Measurements from ENCODE around the gene JHY. TPM values are rescaled to one million over a fixed set of nuclear protein-coding genes. Genes with fewer than 3 reads are reported as not detected.

JHY gene
- total and polyA plus RNA-seq, 2 of the 4 experiments (the other 2 are of a cell fraction): 0.51 to 0.54 TPM

DNA sequence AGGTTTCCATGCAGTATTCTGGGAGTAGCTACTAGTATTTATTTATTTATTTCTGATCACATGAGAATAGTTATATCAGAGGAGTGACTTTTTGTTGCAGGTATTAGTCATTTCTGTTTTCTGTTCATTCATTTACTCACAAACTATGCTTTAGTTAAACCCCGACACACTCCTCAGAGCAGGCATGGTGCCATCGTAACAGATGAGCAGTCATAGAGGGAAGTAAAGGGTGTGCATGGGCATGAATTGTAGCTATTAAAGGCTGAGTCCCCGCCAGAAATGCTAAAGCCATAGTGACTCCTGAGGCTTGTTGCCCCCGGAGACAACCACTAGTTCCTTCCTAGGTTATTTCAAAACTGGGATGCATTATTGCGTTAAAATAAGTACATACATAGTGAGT, 10.6 kb downstream of the JHY start:
- no peak for ATAC-seq (ENCODE audit: low read depth)
- Histone ChIP-seq H3K36me3 (ENCODE audit: control insufficient read depth, insufficient read depth, low read length) (no peaks in the 10 kb centered on the region), H3K9me1 (ENCODE audit: insufficient read depth, low read length) (peaks cover 2% of the 10 kb centered on the region), H4K5ac (ENCODE audit: low read depth, low read length) (no peak overlapping the region), H2BK120ac (ENCODE audit: low read depth, low read length) (no peak overlapping the region), H3K4ac (ENCODE audit: low read depth, low read length) (no peak overlapping the region), H4K20me1 (ENCODE audit: insufficient read depth, low read length) (no peaks in the 10 kb centered on the region), H2BK15ac (ENCODE audit: low read depth, low read length) (no peak overlapping the region), H4K91ac (ENCODE audit: insufficient read depth, low read depth, low read length) (no peak overlapping the region), H3K9me3 (ENCODE audit: control insufficient read depth, insufficient read depth, low read length) (no peaks in the 10 kb centered on the region), H2AK9ac (replicated peaks; ENCODE audit: low read depth, low read length, poor library complexity) (no peak overlapping the region), H2AK5ac (ENCODE audit: low read depth, low read length) (no peak overlapping the region), H2BK20ac (ENCODE audit: low read depth, low read length) (no peak overlapping the region), H3K9ac (ENCODE audit: low read depth, low read length) (no peak overlapping the region), H2AFZ (replicated peaks; ENCODE audit: low read length, poor library complexity) (no peak overlapping the region), H3K4me2 (ENCODE audit: low read depth, low read length) (no peak overlapping the region), H4K8ac (ENCODE audit: low read depth in 2 of 2, low read length in 2 of 2) (no peak overlapping the region), H3K4me1 (ENCODE audit: control insufficient read depth, insufficient read depth, low read length) (peaks cover 2% of the 10 kb centered on the region; the same call in 1 of the 2 replicates), H3K4me3 (ENCODE audit: insufficient read depth, low read depth, low read length) (no peak overlapping the region), H3K27me3 (ENCODE audit: control insufficient read depth, insufficient read depth, low read length) (no peaks in the 10 kb centered on the region; the same call in 1 of the 2 replicates), H3K79me1 (ENCODE audit: low read depth in 1 of 2, low read length in 2 of 2) (no peaks in the 10 kb centered on the region), H2BK5ac (ENCODE audit: low read depth, low read length, poor library complexity, severe bottlenecking) (no peak overlapping the region), H3K27ac (ENCODE audit: insufficient read depth, low read length) (no peak overlapping the region), H3K56ac (ENCODE audit: extremely low read depth, insufficient read depth, low read length) (no peak overlapping the region), H3K23ac (ENCODE audit: low read depth, low read length) (no peak overlapping the region), H3K14ac (replicated peaks; ENCODE audit: low read depth, low read length) (no peak overlapping the region), H3K18ac (ENCODE audit: low read depth, low read length) (no peak overlapping the region)
- TF ChIP-seq, protein P1, sequence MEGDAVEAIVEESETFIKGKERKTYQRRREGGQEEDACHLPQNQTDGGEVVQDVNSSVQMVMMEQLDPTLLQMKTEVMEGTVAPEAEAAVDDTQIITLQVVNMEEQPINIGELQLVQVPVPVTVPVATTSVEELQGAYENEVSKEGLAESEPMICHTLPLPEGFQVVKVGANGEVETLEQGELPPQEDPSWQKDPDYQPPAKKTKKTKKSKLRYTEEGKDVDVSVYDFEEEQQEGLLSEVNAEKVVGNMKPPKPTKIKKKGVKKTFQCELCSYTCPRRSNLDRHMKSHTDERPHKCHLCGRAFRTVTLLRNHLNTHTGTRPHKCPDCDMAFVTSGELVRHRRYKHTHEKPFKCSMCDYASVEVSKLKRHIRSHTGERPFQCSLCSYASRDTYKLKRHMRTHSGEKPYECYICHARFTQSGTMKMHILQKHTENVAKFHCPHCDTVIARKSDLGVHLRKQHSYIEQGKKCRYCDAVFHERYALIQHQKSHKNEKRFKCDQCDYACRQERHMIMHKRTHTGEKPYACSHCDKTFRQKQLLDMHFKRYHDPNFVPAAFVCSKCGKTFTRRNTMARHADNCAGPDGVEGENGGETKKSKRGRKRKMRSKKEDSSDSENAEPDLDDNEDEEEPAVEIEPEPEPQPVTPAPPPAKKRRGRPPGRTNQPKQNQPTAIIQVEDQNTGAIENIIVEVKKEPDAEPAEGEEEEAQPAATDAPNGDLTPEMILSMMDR (conservative IDR thresholded peaks at IDR 0.05; ENCODE audit: low read depth, low read length): no peak
- TF ChIP-seq SMC3 (IDR thresholded peaks at IDR 0.05; ENCODE audit: low read depth, low read length) (no peak), MAZ (IDR thresholded peaks at IDR 0.05; ENCODE audit: borderline replicate concordance, low read depth, low read length) (no peak), POLR2A (IDR thresholded peaks at IDR 0.05; ENCODE audit: low read depth, low read length) (no peak), RCOR1 (IDR thresholded peaks at IDR 0.05; ENCODE audit: insufficient replicate concordance, low read length) (no peak), RAD21 (IDR thresholded peaks at IDR 0.05; ENCODE audit: low read length) (no peak), NFE2L2 (IDR thresholded peaks at IDR 0.05; ENCODE audit: low read depth, low read length) (no peak), BHLHE40 (IDR thresholded peaks at IDR 0.05; ENCODE audit: low read depth, low read length) (no peak), RFX5 (IDR thresholded peaks at IDR 0.05; ENCODE audit: low read depth, low read length) (no peak), MAFK (IDR thresholded peaks at IDR 0.05; ENCODE audit: low read depth, low read length) (no peak), FOS (IDR thresholded peaks at IDR 0.05; ENCODE audit: low read depth, low read length) (no peak), CHD1 (IDR thresholded peaks at IDR 0.05; ENCODE audit: low read depth, low read length) (no peak), MXI1 (IDR thresholded peaks at IDR 0.05; ENCODE audit: borderline replicate concordance, low read depth, low read length) (no peak)
- TF ChIP-seq, protein P2, sequence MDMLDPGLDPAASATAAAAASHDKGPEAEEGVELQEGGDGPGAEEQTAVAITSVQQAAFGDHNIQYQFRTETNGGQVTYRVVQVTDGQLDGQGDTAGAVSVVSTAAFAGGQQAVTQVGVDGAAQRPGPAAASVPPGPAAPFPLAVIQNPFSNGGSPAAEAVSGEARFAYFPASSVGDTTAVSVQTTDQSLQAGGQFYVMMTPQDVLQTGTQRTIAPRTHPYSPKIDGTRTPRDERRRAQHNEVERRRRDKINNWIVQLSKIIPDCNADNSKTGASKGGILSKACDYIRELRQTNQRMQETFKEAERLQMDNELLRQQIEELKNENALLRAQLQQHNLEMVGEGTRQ (IDR thresholded peaks at IDR 0.05; ENCODE audit: low read depth, low read length): no peak
- TF ChIP-seq, protein P3, sequence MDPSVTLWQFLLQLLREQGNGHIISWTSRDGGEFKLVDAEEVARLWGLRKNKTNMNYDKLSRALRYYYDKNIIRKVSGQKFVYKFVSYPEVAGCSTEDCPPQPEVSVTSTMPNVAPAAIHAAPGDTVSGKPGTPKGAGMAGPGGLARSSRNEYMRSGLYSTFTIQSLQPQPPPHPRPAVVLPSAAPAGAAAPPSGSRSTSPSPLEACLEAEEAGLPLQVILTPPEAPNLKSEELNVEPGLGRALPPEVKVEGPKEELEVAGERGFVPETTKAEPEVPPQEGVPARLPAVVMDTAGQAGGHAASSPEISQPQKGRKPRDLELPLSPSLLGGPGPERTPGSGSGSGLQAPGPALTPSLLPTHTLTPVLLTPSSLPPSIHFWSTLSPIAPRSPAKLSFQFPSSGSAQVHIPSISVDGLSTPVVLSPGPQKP (IDR thresholded peaks at IDR 0.05; ENCODE audit: borderline replicate concordance, low read depth, low read length): no peak
- dilution Hi-C loops (cut with HindIII; ENCODE audit: low sequenced_read_pairs, unreplicated experiment): no loop called here
- DNase-seq: no peak
- WGBS, 2 experiments (ENCODE audit: extremely low coverage in 2 of 2, insufficient read length in 1 of 2): 100% methylated on average over 1 of the region's 5 CpGs; no CpG with 5 or more reads in 1 of the 2 experiments
- in situ Hi-C loops (cut with MboI; ENCODE audit: low sequenced_read_pairs): no loop called here
- intact Hi-C loops (cut with micrococcal nuclease): no loop called here
- CTCF ChIA-PET: interaction anchor here (1.5 kb wide), 1 partner anchor 29 kb away, joined by 5 read pairs; no protein-coding TSS in a partner anchor
- BruUV-seq (replicated peaks): no TSS peak
- POLR2A ChIA-PET (ENCODE audit: unreplicated experiment): no interaction called here
